ENCODE measurements around the gene PMEL. TPM values are rescaled to one million over a fixed set of nuclear protein-coding genes. Genes with fewer than 3 reads are reported as not detected.

PMEL gene
- total and polyA plus RNA-seq, 2 donors from 2014 or later = 1.7 to 3.5 TPM

DNA sequence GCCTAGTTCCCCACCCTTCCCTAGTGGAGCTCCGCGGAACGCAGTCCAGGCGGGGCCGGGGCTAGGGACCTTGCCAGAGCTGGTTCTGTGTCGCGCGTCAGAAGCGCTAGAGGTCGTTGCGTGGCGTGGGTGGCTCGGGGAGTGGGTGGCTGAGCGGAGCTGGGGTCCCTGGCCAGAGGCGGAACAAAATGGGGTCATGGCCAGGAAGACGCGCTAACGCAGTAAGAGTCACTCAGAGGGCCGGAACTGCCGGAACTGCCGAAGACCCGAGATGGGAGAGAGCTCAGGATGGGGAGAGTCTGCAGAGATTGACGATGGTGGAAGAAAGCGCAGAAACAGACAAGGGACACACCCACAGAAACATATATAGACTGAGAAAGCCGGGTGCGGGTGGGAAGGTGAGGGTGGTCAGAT, 30.1 kb downstream of the PMEL start:
- intact Hi-C loops (cut with DNase I) = no loop called here
- no peak for FAIRE-seq
- TF ChIP-seq, protein P1, sequence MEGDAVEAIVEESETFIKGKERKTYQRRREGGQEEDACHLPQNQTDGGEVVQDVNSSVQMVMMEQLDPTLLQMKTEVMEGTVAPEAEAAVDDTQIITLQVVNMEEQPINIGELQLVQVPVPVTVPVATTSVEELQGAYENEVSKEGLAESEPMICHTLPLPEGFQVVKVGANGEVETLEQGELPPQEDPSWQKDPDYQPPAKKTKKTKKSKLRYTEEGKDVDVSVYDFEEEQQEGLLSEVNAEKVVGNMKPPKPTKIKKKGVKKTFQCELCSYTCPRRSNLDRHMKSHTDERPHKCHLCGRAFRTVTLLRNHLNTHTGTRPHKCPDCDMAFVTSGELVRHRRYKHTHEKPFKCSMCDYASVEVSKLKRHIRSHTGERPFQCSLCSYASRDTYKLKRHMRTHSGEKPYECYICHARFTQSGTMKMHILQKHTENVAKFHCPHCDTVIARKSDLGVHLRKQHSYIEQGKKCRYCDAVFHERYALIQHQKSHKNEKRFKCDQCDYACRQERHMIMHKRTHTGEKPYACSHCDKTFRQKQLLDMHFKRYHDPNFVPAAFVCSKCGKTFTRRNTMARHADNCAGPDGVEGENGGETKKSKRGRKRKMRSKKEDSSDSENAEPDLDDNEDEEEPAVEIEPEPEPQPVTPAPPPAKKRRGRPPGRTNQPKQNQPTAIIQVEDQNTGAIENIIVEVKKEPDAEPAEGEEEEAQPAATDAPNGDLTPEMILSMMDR (IDR thresholded peaks at IDR 0.05; ENCODE audit: borderline replicate concordance, extremely low read depth, insufficient read depth) = no peak
- DNase-seq = peak in 4 of 5 donors; percentile 15 to 84 (median 32)
- Histone ChIP-seq H3K36me3 (ENCODE audit: control insufficient read depth in 2 of 3, insufficient read depth in 3 of 3, low read length in 3 of 3) (no peaks in the 10 kb centered on the region), H3K9me3 (ENCODE audit: control insufficient read depth in 2 of 3, insufficient read depth in 1 of 3, low read length in 3 of 3) (no peaks in the 10 kb centered on the region), H3K4me1 (ENCODE audit: control insufficient read depth in 2 of 3, insufficient read depth in 2 of 3, low read depth in 1 of 3, low read length in 3 of 3) (peaks cover 0 to 16% (median 0%) of the 10 kb centered on the region in 3 donors), H3K27ac (ENCODE audit: low read depth in 2 of 2, low read length in 2 of 2) (peak overlapping the region in 1 of 2 donors; percentile 63), H3K4me3 (ENCODE audit: low read length in 3 of 3) (peak overlapping the region in 1 of 3 donors; percentile 19), H3K27me3 (ENCODE audit: control insufficient read depth, insufficient read depth, low read length) (peaks cover 8% of the 10 kb centered on the region), H3K9ac (ENCODE audit: low read length in 3 of 3) (no peak overlapping the region)

GRCh38 chr12:55934773-55935172, 31.1 kb downstream of the PMEL start:
- H3K27ac ChIP-seq (ENCODE audit: low read depth in 2 of 2, low read length in 2 of 2) = no peak overlapping the region
- TF ChIP-seq, protein P1 (IDR thresholded peaks at IDR 0.05; ENCODE audit: borderline replicate concordance, extremely low read depth, insufficient read depth) = no peak
- peaks cover 0 to 9% (median 0%) of the 10 kb centered on the region in 3 donors for H3K4me1 ChIP-seq (ENCODE audit: control insufficient read depth in 2 of 3, insufficient read depth in 2 of 3, low read depth in 1 of 3, low read length in 3 of 3)
- no peak overlapping the region for H3K4me3 ChIP-seq (ENCODE audit: low read length in 3 of 3)
- no peaks in the 10 kb centered on the region for H3K36me3 ChIP-seq (ENCODE audit: control insufficient read depth in 2 of 3, insufficient read depth in 3 of 3, low read length in 3 of 3)
- H3K27me3 ChIP-seq (ENCODE audit: control insufficient read depth, insufficient read depth, low read length) = peaks cover 8% of the 10 kb centered on the region
- no peak for DNase-seq
- FAIRE-seq = no peak
- intact Hi-C loops (cut with DNase I) = no loop called here
- H3K9me3 ChIP-seq (ENCODE audit: control insufficient read depth in 2 of 3, insufficient read depth in 1 of 3, low read length in 3 of 3) = no peaks in the 10 kb centered on the region
- no peak overlapping the region for H3K9ac ChIP-seq (ENCODE audit: low read length in 3 of 3)

DNA sequence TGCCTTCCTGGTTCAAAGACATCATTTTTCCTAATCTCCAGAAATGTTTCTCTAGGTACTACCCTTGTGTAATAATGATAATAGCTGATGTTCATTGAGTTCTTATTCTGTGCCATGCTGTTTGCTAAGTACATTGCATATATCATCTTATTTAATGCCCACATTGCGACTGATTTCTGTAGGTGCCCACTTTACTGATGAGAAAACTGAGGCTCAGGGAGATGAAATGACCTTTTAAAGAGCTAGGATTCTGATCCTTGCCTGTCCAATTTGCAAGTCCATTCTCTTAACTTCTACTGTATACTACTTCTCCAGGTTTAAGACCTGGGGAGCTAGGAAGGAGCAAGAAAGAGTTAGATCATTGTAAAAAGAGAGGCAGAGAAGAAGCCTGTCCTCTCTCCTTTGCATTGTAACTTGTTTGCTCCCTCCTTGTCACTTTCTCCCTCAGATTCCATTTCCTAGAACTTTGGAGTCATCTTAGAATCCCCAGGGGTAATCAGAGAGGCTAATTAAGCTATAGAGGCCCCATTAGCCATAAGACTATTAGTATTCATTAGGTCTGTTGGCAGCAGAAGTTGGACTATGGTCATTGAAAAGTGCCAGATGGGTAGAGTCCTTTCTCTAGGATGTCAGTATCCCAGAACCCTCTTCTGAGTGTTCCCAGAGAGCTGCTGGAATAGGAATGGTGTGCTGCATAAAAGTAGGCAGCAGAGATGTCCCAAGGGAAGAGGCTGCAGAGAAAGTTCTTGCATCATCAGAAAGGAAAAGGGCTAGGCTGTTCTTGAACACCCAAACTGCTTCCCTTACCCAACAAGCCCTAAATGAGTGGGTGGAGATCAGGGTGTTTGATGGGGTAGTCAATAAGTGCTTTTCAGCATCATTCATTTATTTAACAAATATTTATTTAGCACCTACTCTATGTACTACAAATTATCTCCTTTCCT, 31.8 kb downstream of the PMEL start:
- TF ChIP-seq, protein P1 (IDR thresholded peaks at IDR 0.05; ENCODE audit: borderline replicate concordance, extremely low read depth, insufficient read depth) = no peak
- DNase-seq (no peak), FAIRE-seq (no peak)
- no peak overlapping the region for H3K27ac ChIP-seq (ENCODE audit: low read depth in 2 of 2, low read length in 2 of 2)
- peaks cover 8% of the 10 kb centered on the region for H3K27me3 ChIP-seq (ENCODE audit: control insufficient read depth, insufficient read depth, low read length)
- H3K4me3 ChIP-seq (ENCODE audit: low read length in 3 of 3) = no peak overlapping the region
- intact Hi-C loops (cut with DNase I) = no loop called here
- H3K9ac ChIP-seq (ENCODE audit: low read length in 3 of 3) = no peak overlapping the region
- H3K4me1 ChIP-seq (ENCODE audit: control insufficient read depth in 2 of 3, insufficient read depth in 2 of 3, low read depth in 1 of 3, low read length in 3 of 3) = peaks cover 0 to 9% (median 0%) of the 10 kb centered on the region in 3 donors
- H3K36me3 ChIP-seq (ENCODE audit: control insufficient read depth in 2 of 3, insufficient read depth in 3 of 3, low read length in 3 of 3) = no peaks in the 10 kb centered on the region
- H3K9me3 ChIP-seq (ENCODE audit: control insufficient read depth in 2 of 3, insufficient read depth in 1 of 3, low read length in 3 of 3) = no peaks in the 10 kb centered on the region
